ENCODE data around the gene ANKRD33B.
A peak's percentile ranks its signal among the peaks of the same experiment; 100 is the strongest.
"Not testable (repeated sequence)": the region's sequence is repeated elsewhere in the genome, so short reads cannot be mapped to it uniquely, and the experiment has no call there.

The ANKRD33B gene

DNA sequence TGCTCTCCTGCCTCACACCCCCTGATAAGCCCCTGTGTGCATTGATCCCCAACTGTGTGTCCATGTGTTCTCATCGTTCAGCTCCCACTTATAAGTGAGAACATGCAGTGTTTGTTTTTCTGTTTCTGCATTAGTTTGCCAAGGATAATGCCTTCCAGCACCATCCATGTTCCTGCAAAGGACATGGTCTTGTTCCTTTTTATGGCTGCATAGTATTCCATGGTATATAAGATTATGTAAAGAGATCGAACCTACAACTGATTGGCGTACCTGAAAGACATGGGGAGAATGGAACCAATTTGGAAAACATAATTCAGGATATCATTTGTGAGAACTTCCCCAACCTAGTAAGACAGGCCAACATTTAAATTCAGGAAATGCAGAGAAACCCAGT is 32.4 kb downstream of the ANKRD33B start:
- DNase-seq: no peak

DNA sequence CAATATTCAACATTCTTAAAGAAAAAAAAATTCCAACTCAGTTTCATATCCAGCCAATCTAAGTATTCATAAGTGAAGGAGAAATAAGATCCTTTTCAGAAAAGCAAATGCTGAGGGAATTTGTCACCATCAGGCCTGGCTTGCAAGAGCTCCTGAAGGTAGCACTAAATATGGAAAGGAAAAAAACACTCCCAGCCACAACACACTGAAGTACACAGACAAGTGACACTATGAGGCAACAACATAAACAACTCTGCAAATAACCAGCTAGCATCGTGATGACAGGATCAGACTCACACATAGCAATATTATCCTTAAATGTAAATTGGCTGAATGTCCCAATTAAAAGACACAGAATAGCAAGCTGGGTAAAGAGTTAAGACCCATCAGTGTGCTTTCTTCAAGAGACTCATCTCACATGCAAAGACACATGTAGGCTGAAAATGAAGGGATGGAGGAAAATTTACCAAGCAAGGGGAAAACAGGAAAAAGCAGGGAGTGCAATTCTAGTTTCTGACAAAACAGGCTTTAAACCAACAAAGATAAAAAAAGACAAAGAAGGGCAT is 33.1 kb downstream of the ANKRD33B start:
- DNase-seq: no peak

DNA sequence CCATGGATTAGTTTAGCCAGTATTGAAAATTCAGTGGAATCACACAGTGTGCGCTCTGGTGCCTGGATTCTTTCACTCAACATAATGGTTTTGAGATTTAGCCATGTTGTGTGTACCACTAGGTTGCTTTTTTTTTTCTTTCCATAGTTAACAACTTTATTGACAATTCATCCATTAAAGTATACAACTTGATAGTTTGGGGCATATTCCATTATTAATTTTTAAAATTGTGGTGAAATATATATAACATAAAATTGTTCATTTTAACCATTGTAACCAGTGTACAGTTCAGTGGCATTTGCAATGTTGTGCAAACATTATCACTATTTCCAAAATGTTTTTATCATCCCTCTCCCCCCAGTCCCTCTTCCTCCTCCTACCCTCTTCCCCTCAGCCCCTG is 35.2 kb downstream of the ANKRD33B start:
- DNase-seq: no peak

DNA sequence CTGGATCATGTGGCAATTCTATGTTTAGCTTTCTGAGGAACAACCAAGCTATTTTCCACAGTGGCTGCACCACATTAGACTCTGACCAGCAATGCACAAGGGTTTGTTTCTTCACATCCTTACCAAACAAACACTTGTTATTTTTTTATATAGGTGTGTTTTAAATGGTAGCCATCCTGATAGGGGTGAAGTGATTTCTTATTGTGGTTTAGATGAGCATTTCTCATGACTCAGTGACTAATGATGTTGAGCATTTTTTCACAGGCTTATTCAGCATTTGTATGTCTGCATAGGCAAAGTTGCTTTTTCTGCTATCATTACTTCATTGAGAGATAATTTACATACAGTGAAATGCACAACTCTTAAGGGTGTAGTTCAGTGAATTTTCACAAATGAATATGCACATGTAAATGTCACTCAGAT is 36.0 kb downstream of the ANKRD33B start:
- no peak for DNase-seq

DNA sequence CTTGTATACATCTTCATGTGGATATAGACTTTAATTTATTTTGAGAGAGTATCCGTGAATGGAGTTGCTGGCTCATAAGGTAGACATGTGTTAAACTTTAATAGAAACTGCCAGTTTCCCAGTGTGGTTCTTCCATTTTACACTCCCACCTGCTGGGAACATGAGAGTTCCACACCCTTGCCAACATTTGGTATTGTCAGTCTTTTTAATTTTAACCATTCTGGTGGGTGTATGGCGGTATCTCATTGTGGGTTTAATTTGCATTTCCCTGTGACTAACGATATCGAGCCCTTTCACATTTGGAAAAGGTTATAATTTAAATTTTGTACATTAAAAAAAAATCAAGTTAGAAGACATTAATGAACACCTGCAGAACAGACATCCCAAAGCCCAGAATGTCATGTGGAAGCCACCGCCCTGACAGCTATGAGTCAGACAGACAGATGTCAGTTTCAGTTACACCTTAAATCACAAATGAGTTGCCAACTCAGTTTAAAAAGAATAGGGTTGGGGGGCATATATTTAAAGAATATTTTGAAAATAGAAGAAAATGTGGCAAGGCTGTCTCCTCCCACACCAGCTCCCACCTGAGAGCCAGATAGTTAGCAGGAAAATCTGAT is 36.9 kb downstream of the ANKRD33B start:
- DNase-seq: no peak

DNA sequence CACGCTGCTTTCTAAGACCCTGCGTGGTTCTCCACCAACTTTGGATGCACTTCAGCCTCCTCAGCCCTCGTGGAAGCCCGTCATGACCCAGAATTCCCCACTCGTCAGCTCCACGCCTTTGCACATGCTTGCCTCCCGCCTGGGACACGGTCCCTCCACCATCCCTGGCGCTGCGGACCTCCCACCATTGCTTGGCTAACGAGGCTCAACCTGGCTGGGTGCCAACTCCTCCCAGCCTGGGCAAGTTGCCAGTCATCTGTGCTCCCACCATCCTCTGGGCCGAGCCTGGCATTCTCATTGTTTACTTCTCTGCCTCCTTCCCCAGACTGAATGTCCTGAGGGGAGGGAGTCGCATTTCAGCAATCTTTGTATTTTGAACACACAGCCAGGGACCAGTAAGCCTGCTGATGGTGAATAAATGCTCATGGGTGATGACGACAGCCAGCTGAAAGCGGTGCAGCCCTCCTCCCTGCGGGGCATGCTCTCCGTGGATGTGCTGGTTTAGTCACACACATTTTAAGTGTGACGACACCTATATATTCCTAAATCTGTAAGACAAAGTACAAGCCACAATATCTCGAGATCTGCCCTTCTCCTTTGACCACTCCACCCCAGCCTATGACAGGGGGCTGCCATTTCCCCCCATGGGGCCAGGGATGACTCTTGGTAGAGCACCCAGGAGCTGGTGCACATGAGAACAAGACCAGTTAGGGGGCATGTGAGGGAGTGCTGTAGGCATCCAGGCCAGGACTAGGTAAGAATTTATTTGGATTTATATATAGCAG is 37.6 kb downstream of the ANKRD33B start:
- peak; percentile 88 for DNase-seq

DNA sequence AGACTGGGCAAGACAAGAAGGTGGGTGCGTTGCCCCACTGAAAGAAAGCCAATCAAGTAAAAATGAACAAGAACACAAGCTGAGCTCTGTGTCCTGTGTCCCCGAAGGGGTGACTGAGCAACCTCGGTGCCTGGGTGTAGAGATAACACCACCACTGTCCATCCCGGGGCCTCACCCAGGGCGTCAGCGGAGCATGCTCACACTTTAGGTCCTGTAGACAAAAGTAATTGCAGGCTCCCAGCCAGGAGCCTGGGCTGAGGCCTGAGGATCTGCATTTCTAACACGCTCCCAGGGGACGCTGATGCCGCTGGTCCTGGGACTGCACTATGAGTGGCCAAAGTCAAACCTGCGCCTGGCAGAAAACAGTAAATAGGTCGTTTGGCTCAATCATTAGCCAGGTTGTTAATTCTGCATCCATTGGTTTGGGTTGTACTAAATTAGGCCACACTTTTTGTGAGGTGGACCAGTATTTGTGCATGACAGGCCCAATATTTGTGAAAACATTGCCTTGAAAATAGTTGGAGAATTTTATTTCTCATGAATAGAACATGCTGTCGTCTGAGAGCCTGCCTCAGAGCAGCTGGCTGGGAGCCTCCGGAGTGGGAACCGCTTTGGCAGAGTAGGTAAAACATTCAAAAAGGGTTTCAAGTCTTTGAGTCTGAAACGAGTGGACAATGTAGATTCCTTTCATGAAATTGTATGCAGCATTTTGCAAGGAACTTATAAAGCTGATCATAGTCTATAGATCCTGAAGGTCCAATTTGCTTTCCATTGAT is 38.3 kb downstream of the ANKRD33B start:
- DNase-seq: no peak

DNA sequence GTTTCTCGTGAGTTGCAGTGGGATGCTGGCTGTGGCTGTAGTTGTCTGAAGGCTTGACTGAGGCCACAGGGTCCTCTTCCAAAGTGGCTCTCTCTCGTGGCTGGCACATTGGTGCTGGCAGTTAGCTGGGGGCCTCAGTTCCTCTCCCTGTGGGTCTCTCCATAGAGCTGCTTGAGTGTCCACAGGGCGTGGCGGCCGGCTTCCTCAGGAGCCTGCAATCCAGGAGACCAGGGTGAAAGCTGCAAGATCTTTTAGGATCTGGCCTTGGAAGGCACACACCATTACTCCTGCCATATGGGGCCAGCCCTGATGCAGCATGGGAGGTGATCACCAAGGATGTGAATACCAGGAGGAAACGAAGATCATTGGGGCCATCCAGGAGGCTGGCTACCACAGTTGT is 41.1 kb downstream of the ANKRD33B start:
- DNase-seq: no peak

DNA sequence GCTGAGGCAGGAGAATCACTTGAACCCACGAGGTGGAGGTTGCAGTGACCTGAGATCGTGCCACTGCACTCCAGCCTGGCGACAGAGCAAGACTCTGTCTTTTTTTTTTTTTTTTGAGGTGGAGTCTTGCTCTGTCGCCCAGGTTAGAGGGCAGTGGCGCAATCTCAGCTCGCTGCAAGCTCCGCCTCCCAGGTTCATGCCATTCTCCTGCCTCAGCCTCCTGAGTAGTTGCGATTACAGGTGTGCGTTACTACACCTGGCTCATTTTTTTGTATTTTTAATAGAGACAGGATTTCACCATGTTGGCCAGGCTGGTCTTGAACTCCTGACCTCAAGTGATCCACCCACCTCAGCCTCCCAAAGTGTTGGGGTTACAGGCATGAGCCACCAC is 42.8 kb downstream of the ANKRD33B start:
- not testable (repeated sequence) for DNase-seq

DNA sequence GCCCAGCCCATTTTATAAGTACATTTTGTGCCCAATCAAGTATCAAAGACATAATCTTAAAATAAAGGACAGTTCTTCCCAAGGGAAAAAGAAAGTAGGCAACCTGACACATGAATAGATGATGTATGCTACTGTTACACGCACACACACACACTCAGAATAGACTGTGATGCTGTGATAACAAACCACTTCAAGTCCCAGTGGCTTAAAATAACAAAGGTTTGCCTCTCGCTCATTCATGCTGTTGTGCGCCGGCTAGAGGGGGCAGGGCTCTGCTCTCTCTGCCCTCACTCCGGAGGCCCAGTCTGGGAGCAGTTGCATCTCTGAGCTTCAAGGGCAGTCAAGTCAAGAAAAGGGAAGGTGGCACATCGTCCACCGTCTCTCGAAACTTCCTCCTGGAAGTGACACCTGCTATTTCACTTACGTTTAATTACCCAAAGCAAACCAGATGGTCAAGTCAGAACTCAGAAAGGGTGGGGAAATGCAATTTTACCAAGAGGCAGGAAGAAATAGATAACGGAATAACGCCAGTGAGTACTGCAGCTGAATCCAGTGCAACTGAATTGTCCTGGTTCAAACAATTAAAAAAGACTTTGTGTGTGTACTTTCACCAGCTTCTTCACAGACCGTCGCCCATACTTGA is 43.3 kb downstream of the ANKRD33B start:
- DNase-seq: no peak

DNA sequence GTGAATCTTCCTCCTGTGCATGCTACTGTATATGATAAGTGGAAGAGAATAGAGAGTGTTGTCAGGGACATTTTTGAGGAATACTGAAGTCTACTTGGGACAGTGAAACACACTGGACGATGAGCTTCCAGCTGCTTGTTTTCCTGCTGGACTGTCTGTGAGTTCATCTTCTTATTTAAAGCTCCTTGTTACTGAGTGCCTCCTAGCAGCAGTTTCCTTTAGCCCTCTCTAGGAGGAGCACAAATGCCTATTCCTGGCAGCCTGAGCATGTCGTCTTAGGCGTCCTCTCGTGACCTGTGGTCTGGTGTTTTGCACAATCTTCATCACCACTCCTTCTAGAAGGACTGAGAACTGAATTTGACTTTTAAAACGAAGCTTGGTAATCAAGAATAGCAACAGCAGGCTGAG is 43.8 kb downstream of the ANKRD33B start:
- DNase-seq: peak; percentile 32

DNA sequence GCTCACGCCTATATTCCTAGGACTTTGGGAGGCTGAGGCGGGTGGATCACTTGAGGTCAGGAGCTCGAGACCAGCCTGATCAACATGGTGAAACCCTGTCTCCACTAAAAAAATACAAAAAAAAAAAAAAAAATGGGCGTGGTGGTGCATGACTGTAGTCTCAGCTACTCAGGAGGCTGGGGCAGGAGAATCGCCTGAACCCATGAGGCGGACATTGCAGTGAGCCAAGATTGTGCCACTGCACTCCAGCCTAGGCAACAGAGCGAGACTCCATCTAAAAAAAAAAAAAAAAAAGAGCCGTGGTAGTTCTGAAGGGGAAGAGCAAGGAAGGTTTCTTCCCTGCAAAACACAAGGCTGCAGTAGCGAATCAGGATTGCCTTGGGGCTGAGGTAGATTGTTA is 44.2 kb downstream of the ANKRD33B start:
- not testable (repeated sequence) for DNase-seq

DNA sequence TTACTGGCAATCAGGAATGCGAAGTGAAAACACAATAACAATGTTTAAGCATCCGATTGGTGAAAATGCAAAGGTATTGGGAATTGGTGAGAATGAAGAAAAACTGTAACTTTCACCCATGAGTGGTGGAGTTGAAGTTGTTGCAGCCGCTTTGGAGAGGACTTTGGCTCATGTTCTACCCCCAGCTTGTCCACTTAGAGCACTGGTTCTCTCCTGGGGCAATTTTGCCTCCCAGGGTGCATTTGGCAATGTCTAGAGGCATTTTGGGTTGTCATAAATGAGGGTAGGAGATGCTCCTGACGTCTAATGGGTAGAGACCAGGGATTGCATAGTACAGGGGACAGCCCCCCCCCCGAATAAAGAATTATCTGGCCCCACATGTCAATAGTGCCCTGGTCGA is 46.2 kb downstream of the ANKRD33B start:
- DNase-seq: no peak

DNA sequence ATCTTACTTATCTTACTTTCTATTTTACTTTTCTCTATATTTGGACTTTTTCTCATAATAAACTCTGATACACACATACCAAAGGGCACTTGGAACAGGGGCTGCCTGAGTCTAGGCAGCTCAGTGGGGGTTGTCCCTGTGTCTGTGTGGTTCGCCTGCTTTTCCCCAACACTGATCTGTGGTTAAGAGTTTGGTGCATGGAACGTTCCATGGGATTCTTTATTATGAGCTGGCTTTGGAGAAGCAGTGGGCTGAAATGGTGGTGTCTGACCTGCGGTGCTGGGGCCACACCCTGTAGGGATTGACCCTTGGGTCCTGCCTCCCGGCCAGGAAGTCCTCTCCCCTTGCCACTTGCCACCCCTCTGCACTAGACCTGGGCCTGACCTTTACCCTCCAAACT is 47.4 kb downstream of the ANKRD33B start:
- DNase-seq: no peak

DNA sequence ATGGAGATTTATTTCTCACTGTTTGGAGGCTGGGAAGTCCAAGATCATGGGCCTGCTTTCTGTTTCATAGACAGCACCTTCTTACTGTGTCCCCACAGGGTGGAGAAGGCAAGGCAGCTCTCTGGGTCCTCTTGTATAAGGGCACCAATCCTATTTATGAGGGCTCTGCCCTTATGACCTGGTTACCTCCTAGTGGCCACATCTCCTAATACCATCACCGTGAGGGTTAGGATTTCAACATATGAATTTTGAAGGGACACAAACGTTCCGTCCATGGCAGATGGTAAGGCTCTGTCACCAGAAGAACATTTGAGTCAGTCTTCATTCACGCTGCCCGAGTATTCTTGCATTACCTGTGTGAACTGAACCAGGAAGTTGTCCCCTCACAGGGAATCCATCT is 48.4 kb downstream of the ANKRD33B start:
- DNase-seq: no peak

DNA sequence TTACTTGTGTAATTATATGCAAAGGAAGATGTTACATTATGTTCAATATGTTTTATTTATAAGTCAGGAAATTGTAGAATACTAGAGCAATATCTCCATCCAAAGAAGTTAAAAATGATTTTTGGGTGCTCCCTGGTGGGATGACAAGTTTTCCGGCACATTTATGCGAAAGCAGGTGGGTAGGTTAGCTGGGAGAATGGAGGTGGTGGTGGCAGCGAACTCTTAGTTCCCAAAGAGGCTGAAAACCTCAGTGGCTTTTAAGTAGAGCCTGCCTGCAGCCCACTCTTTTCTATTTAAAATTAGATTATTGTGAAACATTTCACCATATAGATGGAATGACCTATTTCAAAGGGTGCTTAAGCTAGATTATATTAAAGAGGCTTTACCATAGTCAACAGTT is 51.8 kb downstream of the ANKRD33B start:
- no peak for DNase-seq

DNA sequence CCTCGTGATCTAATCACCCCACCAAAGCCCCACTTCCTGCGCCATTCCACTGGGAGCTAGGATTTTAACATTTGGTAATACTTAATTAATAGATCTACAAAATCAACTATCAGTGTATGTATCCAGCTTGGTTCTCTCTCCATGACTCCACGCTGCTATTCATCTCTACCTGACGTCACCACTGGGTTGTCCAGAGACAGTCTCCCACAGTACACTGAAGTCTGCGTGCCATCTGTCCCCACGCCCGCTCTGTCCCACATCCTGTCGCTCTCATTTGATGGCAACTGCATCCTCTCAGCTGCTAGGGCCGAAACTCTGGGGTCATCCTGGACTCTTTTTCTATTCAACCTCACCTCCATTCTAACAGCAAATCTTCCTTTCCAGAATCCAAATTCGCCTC is 53.2 kb downstream of the ANKRD33B start:
- DNase-seq: no peak

DNA sequence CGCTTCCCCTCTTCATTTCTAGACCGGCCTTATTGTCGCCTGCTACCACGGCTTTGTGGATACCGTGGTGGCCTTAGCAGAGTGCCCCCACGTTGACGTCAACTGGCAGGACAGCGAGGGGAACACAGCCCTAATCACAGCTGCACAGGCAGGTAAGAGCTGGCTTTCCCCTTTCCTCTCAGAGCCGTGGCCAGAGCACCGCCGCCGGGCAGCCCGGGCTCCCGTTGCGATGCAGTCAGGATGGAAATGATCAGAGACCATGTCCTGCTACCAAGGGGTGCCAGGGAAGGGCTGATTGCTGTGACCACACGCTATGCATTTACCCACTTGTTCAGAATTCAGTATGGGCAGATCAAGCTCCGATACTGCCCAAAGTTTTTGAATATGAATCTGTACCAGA is 54.4 kb downstream of the ANKRD33B start:
- no peak for DNase-seq

DNA sequence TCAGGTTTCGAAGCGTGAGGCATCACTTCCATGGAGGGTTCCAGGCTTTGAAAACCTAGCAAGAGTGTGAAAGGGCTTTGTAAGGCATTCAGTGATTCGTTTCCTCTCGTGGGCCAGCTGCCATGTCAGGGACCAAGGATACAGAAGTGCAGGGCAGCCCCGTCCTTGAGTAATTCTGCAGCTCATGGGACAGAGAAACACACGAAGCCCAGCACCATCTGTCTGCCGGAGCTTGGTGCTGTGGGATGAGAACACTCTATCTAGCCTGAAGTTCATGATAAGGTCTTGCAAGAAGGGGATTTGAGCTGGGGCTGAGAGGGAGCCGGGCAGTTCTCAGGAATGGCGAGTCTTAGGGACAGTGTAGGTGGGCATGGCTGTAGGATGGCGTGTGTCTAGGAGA is 55.8 kb downstream of the ANKRD33B start:
- no peak for DNase-seq

DNA sequence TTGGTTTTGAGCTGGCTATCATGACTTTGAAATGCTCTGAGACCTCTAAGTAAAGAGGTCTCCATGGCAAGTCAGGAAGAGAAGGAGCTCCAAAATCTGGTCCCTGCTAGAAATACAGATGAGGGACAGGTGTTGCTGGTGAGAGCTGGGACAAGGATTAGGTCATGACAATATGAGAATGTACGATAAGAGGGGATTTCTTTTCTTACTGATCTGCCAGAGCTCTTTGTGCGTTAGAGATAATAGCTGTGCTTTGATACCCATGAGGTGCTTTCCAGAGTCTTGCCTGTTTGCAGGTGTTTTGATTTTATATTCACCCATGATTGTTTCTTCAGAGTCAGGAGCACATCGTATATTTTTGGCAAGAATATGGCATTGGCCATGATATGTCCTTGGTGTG is 56.5 kb downstream of the ANKRD33B start:
- no peak for DNase-seq

DNA sequence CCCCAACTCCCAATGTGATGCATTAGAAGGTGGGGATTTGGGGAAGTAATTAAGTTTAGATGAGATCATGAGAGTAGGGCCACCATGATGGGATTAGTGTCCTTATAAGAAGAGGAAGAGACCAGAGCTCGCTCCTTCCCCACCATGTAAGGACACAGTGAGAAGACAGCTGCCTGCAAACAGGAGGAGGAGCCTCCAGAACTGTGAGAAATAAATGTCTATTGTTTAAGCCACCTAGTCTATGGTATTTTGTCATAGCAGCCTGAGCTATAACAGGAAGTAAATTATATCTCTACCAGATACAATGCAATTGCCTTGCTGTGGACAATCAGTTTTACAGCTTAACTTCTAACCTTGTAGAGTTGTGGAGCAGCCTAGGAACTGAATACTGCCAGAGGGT is 58.0 kb downstream of the ANKRD33B start:
- no peak for DNase-seq

DNA sequence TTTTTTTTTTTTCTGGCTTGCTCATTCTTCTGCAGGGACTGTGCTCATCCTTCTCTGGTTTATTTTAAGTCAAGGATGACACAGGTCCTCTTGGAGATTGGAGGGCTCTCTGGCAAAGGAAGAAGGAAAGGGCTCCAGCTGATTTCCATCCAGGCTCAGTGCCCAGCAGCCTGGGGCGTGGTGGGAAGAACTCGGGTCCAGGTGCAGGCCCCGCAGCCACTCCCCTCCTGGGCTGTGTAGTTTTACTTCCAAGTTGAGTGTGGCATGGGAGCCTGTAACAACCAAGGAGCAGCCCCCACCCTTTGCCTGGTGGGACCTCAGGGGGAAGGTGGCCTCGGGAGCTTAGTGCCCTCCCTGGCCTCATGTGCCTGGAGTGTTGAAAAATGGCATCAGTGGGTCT is 58.9 kb downstream of the ANKRD33B start:
- no peak for DNase-seq

DNA sequence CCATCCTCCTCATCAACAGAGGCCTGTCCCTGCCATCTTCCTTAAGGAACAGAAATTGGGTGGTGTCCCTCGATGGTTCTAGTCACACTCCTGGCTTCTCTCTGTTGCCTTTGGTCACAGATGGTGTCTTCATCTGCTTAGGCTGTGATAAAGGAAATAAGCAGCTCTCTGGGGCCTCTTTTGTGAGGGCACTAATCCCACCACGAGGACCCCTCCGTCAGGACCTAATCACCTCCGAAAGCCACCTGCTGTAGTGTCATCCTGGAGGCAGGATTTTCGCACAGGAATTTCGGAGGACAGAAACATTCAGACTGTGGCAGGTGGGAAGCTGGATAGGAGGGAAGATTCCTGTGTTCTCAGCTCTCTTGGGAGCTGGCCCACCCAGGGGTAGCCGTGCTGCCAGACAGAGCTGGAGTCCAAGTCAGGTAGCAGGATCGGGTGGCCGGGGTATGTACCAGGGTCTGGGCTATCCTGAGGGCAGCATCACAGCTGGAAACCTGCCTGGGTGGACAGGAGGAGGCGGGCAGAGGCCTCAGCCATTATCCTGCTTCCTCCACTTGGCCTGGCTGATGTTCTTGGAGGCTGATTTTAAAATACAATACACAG is 59.5 kb downstream of the ANKRD33B start:
- no peak for DNase-seq

All from right hindlimb (tissue), 1 donor.